ENCODE results near the gene SPRR2A.
"Not testable (repeated sequence)": the region's sequence is repeated elsewhere in the genome, so short reads cannot be mapped to it uniquely, and the experiment has no call there.

SPRR2A gene

DNA sequence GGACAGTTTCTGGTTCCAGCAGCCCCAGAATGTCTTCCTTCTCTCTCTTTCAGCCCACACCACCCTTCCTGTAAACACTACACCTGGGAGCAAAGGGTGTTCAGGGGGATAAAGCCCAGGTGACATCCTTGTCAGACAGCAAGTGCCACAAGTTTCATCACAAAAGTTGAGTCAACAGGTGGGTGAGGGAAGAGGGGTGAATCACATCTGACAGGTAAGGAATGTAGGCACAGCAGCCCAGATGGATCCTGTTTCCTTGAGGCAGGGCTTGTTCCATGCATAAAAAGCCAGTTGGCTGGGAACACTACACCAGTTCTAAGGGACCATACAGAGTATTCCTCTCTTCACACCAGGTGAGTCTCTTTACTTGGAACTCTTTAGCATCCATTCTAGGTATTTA is 26.4 kb downstream of the SPRR2A start, which contains the start of gene SPRR1B:
SPRR1B (plus strand) TSS at position 309 of the 400 bp plus-strand sequence. CDS start 1,143 bp downstream, outside the sequence.
- no peak within 1 kb of the TSS for H3K4me3 ChIP-seq (ENCODE audit: low read depth, low read length)
- no peak for DNase-seq (ENCODE audit: low read depth)

DNA sequence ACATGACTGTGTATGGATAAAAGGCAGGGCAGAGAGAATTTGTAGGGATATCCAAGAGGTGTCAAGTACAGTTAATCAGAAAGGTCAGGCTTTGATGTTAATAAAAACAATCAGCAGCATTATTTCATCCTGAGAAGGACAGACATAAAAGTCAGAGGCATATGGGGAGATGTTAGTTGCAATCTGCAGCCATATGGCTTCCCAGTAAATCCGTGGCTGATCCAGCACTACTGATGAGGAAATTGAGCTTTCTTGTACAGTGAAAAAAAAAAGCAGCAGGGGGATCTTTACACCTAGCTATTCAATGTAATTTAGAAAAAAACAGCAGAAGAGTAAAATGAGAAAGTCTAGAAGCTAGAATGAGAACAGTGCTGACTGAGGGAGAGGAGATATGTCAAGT is 28.5 kb downstream of the SPRR2A start:
- no peak overlapping the region for H3K4me3 ChIP-seq (ENCODE audit: low read depth, low read length)
- DNase-seq (ENCODE audit: low read depth) = no peak

DNA sequence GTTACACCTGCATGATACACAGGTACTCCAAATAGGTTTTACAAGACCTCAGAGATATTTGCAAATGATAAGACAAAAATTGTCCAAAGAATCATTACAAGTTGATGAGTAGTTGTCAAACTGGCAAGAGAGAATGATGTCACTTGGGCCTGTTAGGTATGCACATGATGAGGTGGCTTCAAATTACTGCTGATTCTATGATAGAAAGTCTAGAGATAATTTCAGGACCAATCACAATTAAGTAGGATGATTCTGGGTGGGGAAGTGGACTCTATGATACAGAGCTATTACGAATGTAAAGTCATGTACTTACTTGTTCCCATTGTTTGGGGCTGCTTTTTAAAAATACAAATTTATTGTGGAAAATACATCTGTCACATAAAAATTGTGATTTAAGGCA is 31.5 kb downstream of the SPRR2A start:
- no peak overlapping the region for H3K4me3 ChIP-seq (ENCODE audit: low read depth, low read length)
- DNase-seq (ENCODE audit: low read depth) = no peak

DNA sequence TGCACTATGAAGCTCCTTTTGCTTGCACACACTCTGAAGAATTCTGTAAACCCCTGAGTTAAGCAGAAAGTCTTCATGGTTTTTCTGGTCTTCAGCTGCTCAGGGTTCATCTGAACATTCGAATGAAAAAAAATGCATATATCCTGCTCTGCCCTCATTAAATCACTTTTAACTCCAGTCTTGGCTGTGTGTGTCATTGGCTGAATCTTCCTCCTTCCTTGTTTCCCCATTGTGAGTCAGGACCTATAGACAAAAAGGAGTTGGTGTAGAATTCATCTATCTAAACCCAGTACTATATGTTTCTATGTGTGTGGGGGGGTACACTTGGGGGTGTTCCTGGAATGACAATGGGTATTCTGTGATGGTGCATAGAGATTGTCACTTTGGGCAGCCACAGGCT is 32.9 kb downstream of the SPRR2A start:
- no peak overlapping the region for H3K4me3 ChIP-seq (ENCODE audit: low read depth, low read length)
- DNase-seq (ENCODE audit: low read depth) = no peak

DNA sequence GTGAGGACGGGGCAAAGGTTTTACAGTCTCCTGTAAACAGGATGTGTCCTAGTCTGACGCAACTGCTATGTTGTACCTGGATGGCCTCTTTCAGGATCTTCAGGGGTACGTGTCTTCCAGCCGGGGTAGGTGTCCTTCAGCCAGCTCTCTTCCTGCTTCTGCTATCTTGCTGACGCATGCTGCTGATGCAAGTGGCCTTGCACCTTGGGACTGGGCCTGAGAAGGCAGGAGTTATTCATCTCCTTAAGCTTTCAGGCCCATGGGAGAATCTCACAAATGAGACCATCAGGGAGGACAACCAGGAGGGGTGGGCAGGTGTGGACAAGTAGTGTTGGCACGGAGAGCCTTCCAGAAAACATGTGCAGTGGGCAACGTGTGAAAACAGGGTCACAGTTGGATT is 34.2 kb downstream of the SPRR2A start:
- no peak overlapping the region for H3K4me3 ChIP-seq (ENCODE audit: low read depth, low read length)

DNA sequence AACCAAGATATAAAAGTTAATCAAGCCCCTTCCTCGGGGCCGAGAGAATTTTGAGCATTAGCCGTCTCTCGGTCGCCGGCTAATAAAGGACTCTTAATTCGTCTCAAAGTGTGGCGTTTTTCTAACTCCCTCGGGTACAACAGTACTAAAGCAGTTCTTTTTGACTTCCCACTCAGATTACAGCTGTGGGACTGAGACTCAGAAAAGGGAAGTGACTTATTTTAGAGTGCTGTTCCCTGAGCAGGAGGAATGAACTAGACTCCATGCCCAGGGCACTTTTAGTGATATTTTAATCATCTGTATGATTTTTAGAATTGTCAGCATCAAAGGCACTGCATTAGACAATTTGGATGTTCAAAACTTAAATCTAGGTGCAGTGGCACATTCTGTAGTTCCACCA is 35.0 kb downstream of the SPRR2A start:
- H3K4me3 ChIP-seq (ENCODE audit: low read depth, low read length); DNase-seq (ENCODE audit: low read depth): not testable (repeated sequence)

More for the DNA sequence above, 34.2 kb downstream of the SPRR2A start:
- DNase-seq (ENCODE audit: low read depth) = no peak

DNA sequence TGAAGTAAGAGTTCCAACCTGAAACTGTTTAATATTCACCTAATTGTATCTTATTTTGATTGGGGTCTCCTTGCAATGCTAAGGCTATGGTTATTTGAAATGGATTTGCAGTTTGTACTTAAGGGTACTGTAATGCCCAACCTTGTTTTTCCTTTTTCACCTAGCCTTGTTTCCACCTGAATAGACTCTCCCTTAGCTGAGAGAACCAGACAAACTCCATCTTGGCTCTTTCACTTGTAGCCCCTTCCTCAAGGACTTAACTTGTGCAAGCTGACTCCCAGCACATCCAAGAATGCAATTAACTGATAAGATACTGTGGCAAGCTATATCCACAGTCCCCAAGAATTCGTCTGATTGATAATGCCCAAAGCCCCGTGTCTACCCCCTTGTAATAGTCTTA is 35.5 kb downstream of the SPRR2A start:
- not testable (repeated sequence) for DNase-seq (ENCODE audit: low read depth); H3K4me3 ChIP-seq (ENCODE audit: low read depth, low read length)

DNA sequence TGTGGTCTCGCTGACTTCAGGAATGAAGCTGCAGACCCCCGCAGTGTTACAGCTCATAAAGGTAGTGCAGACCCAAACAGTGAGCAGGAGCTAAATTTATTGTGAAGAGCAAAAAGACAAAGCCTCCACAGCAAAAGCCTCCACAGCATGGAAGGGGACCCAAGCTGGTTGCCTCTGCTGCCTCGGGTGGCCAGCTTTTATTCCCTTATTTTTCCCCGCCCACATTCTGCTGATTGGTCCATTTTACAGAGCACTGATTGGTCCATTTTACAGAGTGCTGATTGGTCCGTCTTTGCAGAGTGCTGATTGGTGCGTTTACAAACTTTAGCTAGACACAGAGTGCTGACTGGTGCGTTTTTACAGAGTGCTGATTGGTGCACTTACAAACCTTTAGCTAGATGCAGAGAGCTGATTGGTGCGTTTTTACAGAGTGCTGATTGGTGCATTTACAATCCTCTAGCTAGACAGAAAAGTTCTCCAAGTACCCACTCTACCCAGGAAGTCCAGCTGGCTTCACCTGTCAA is 46.0 kb downstream of the SPRR2A start:
- not testable (repeated sequence) for H3K4me3 ChIP-seq (ENCODE audit: low read depth, low read length); DNase-seq (ENCODE audit: low read depth)
